ENCODE measurements around the gene VAV1. TPM values are rescaled to one million over a fixed set of nuclear protein-coding genes. Genes with fewer than 3 reads are reported as not detected.

VAV1 gene
- total and polyA plus RNA-seq, 2 of the 13 experiments (the other 11 are each of a cell fraction or from before 2014, with no cell fraction given), result not detected

GRCh38 chr19:6725513-6726231 is 46.8 kb upstream of the VAV1 start (continued):
- no peak for TF ChIP-seq ZNF569 (CRISPR knock-in tag; IDR thresholded peaks at IDR 0.05; ENCODE audit: borderline replicate concordance)
- TF ChIP-seq ZNF446 (CRISPR knock-in tag; IDR thresholded peaks at IDR 0.05), result no peak
- TF ChIP-seq SMARCC2 (IDR thresholded peaks at IDR 0.05), result no peak
- no peak for TF ChIP-seq FIP1L1 (IDR thresholded peaks at IDR 0.05; ENCODE audit: borderline replicate concordance, insufficient read depth, low read depth, low read length)
- TF ChIP-seq HDAC1 (CRISPR knock-in tag; IDR thresholded peaks at IDR 0.05), result no peak
- TF ChIP-seq TBP (CRISPR knock-in tag; IDR thresholded peaks at IDR 0.05), result no peak
- TF ChIP-seq HMG20B (CRISPR knock-in tag; conservative IDR thresholded peaks at IDR 0.05), result no peak
- TF ChIP-seq ATM (IDR thresholded peaks at IDR 0.05; ENCODE audit: borderline replicate concordance), result no peak
- no peak for TF ChIP-seq POGZ (CRISPR knock-in tag; IDR thresholded peaks at IDR 0.05)
- TF ChIP-seq U2AF2 (IDR thresholded peaks at IDR 0.05; ENCODE audit: low read depth, low read length), result no peak
- no peak for TF ChIP-seq ZNF484 (CRISPR knock-in tag; IDR thresholded peaks at IDR 0.05; ENCODE audit: borderline replicate concordance, low read depth)
- TF ChIP-seq CREB3 (CRISPR knock-in tag; IDR thresholded peaks at IDR 0.05), result no peak
- TF ChIP-seq ZNF703 (CRISPR knock-in tag; IDR thresholded peaks at IDR 0.05; ENCODE audit: borderline replicate concordance), result no peak
- TF ChIP-seq ZNF629 (CRISPR knock-in tag; conservative IDR thresholded peaks at IDR 0.05), result no peak
- no peak for TF ChIP-seq MYNN (CRISPR knock-in tag; IDR thresholded peaks at IDR 0.05; ENCODE audit: low read depth)
- TF ChIP-seq ZNF691 (CRISPR knock-in tag; IDR thresholded peaks at IDR 0.05; ENCODE audit: borderline replicate concordance, low read depth), result no peak
- 0 out of 2 replicates have a peak, but pooled peaks have one; percentile 6 for TF ChIP-seq ZFY (CRISPR knock-in tag; IDR thresholded peaks at IDR 0.05)
- no peak for TF ChIP-seq ZFP90 (CRISPR knock-in tag; IDR thresholded peaks at IDR 0.05; ENCODE audit: borderline replicate concordance)
- TF ChIP-seq ZNF343 (CRISPR knock-in tag; IDR thresholded peaks at IDR 0.05), result no peak
- TF ChIP-seq HBP1 (CRISPR knock-in tag; IDR thresholded peaks at IDR 0.05; ENCODE audit: low read depth), result no peak
- TF ChIP-seq ZNF777 (CRISPR knock-in tag; IDR thresholded peaks at IDR 0.05), result no peak
- no peak for TF ChIP-seq BHLHE40 (IDR thresholded peaks at IDR 0.05; ENCODE audit: low read length)
- no peak for TF ChIP-seq ZMYM3 (CRISPR knock-in tag; IDR thresholded peaks at IDR 0.05)
- TF ChIP-seq ZNF781 (CRISPR knock-in tag; IDR thresholded peaks at IDR 0.05; ENCODE audit: borderline replicate concordance, not compliant biosample characterization), result no peak
- TF ChIP-seq SNRNP70 (IDR thresholded peaks at IDR 0.05; ENCODE audit: low read depth, low read length), result no peak
- TF ChIP-seq MLX (CRISPR knock-in tag; IDR thresholded peaks at IDR 0.05), result 0 out of 2 replicates have a peak, but pooled peaks have one; percentile 16
- no peak for TF ChIP-seq NCOA5 (CRISPR knock-in tag; IDR thresholded peaks at IDR 0.05)
- TF ChIP-seq IRX3 (CRISPR knock-in tag; IDR thresholded peaks at IDR 0.05; ENCODE audit: borderline replicate concordance, low read depth), result no peak
- TF ChIP-seq KLF6 (CRISPR knock-in tag; IDR thresholded peaks at IDR 0.05), result 0 out of 2 replicates have a peak, but pooled peaks have one; percentile 16
